Stimulated activated CD8-positive, alpha-beta memory T cell treated with anti-CD3 and anti-CD28 coated beads, Interleukin-7, amount 100 ng/mL, for 1 hour (primary cell): Measurements from ENCODE around the gene CRYBG3.

ENCODE experiments used
- DNase-seq, 2 donors: peaks; one replicate each; pipeline ENCODE4 v3.0.0-alpha.2; 2020; ENCODE audit warnings: low read depth in 2 of 2

CRYBG3 gene

DNA sequence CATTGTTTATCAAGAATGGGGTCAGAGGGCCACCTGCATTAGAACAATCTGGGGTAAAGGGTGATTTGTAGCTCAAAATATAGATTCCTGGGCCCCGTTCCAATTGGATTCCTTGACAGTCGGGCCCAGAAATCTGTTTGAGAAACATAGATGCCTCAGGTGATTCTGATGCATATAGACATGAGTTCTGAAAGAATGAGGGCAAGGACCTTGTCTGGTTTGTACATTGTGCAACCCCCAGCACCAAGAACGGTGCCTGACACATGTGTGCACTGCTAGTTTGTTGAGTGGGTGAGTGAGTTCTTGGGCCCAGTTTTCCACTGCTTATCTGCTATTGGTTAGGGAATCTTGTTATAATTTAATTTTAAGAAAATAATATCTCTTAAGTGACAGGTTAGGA is 16.6 kb downstream of the CRYBG3 start:
- no peak for DNase-seq

DNA sequence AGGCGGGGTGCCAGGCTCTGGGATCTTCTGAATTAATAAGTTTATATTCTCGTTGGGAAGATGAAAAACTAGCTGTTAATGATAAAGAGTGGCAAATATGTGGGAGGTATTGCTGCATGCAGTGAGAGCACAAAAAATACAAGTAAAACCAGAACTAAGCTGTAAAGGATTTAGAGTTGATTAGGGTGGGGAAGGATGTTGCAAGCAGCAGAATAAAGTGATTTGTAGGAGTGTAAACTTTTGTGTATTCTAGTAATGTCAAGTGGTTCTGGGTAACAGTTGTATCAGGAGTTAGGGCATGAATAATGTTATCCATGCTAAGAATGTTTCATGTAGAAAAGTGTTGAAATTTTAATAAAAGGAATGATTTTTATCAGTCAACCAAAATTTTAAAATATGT is 18.1 kb downstream of the CRYBG3 start:
- no peak for DNase-seq

DNA sequence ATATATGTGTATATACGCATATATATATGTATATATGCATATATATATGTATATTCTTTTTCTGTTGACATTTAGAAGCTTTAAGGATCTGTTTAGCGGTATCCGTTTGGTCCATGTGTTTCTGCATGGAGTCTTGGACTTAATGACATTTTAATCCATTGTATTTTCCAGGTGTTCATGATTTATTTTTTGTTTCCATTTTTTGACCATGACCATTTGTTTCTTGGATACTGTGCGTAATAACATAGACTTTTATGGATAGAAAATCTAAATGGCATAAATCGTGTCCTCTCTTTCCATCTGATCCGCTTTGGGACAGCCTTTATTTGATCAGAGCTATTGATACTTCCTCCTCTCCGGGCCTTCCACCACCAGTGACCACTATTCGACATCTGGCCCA is 19.5 kb downstream of the CRYBG3 start:
- DNase-seq = no peak

DNA sequence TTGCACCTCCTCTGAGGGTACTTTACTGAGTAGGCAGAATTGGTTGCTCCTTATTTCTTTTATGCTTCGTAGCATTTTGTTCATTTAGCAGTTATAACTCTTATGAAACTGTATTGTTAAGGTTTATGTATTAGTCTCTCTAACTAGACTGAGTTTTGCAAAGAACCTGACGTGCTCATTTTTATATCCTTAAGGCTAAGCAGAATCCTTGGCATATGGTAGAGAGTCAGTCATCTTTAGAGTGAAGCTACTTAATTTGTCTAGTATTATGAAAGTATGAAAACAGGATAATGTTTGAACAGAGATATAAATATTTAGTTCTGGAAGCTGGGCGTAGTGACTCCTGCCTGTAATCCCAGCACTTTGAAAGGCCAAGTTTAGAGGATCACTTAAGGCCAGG is 20.1 kb downstream of the CRYBG3 start:
- DNase-seq = no peak

DNA sequence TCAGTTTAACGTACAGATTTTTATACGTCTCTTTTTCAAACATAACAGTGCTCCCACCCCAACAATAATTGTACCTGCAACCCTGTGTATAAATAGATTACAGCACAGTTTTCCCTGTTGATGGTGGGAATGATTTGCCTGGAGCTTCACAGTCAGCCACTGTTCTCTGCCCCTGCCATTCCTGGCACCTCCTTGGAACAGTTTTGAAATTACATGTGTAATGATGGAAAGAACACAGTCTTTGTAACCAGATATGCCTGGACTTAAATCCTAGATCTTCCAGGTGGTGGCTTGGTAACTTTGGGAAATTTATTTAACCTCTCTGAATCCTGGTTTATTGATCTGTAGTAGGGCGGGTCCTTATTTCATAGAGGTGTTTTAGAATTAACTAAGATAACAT is 27.0 kb downstream of the CRYBG3 start:
- no peak for DNase-seq

DNA sequence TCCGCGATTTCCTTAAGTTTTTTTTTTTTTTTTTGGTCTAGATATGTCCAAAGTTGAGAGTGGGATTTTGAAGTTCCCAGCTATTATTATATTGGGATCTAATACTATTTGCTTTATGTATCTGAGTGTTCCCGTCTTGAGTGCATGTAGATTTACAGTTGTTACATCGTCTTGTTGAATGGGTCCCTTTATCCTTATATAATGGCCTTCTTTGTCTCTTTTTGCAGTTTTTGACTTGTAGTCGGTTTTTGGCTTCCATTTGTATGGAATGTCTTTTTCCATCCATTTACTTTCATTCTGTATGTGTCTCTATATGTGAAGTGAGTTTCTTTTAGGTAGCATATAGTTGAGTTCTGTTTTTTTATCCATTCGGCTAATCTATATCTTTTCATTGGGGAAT is 35.6 kb downstream of the CRYBG3 start:
- DNase-seq = no peak

DNA sequence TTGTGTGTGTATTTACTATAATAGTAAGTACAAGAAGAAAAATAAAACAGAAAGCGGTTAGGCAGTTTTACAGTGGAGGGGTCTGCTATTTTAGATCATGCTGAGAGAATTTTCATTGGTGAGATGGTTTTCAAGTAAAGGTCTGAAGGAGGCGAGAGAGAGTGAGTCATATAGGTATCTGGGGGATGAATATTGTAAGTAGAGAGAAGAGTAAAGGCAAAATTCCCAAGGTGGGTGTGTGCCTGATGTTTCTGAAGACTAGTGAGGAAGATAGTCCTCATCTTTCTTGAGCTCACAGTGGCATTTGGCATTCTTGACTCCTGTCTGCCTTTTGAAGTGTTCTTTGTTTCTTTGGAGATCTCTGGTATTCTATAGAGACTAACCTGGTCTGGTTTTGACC is 38.6 kb downstream of the CRYBG3 start:
- DNase-seq = no peak

DNA sequence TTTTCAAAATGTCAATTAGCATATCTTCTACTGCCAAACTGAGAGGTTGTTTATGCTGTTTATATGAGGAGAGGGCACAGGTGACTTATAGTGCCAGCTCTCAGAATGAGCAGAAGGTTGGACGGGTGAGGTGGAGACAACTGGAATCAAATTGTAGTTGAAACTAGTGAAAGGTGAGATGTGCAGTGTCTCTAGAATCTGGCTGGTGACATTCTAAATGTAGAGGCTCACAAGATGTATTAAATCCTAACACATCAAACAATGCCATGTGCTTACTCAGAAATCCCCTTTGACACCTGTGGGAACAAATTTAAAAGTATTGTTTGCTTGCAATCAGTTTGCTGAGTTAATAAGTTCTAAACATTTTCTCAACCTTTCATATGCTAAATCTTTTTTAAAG is 40.8 kb downstream of the CRYBG3 start:
- no peak for DNase-seq

DNA sequence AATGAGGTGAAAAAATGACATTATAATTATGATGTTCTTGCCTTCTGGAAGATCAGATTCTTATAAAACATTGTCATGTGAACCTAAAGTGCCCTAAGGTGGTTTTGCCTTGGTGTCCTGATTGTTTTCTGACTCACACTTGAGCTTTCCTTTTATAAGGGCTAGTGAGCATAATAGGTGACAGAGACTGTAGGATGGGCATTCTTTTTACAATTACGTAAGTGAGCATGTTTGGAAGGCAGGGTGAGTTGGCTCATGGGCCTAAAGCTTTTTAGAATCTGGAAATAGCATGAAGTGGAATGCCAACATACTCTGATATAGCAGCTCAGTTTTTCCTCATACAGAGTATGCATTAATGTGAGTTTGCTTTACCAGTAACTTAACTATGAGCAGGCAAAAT is 41.2 kb downstream of the CRYBG3 start:
- no peak for DNase-seq

DNA sequence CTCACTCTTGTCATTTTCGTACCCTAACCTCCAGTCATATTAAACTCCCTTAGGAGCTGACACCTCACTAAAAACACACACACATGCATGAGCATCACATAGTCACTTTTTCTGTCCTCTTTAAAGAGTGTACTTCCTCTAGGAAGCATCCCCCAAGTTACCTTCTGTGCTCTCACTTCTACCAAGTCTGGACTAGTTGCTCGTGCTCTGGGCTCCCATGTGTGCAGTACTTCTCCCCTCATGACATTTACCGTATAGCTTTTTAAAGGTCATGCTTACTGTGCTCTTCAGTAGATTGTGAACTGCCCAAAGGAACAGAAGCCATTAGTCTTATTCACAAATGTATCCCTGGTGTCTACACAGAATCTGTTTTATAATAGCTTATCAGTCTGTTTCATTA is 42.0 kb downstream of the CRYBG3 start:
- no peak for DNase-seq

DNA sequence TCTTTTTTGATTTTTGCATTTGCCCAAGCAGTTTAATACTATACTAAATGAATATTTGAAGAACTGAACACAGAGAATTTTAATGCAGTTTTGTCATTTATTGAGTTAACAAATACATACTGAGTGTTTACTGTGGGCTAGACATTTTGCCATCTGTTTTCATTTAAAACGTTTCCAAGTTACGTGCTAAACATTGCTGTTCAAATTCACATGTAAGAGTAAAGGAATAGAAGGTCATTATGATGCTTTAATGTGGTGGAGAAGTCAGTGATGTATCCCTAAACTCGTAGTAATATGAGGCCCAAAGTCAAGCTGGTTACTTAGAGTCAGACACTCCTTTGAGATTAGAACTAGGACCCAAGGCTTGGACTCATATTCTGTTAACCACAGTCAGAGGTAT is 49.4 kb downstream of the CRYBG3 start:
- DNase-seq = no peak

DNA sequence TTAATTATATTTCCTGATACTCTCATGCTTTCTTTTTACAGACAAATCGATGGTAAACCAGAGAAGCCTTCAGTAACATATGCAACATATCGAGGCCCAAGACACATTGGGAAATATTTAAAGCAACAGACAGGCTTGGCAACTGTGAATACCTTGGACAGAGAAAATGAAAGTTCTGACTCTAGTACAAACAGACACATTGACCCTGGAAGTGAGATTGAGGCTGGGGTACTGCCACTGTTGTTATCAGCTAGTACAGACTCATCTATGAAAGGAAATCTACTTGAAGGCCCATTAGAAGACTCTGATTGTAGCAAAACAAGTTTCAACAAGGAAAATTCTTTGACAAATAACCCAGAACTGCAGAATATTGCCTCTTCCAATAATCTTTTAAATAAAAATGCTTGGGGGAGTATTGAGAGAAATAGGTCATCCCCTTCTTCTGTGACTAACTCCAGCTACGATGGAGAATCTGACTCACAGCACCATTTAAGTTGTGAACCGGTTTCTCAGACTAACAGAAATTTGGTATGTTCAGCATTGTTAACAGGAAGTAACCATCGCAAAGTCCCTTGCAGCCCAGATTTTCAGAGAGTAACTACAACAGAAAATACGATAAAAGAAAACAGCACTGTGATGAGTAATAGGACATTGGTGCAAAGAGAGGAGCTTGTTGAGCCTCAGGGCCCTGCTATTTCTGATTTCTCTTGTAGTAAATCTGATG is 50.2 kb downstream of the CRYBG3 start:
- DNase-seq = no peak

DNA sequence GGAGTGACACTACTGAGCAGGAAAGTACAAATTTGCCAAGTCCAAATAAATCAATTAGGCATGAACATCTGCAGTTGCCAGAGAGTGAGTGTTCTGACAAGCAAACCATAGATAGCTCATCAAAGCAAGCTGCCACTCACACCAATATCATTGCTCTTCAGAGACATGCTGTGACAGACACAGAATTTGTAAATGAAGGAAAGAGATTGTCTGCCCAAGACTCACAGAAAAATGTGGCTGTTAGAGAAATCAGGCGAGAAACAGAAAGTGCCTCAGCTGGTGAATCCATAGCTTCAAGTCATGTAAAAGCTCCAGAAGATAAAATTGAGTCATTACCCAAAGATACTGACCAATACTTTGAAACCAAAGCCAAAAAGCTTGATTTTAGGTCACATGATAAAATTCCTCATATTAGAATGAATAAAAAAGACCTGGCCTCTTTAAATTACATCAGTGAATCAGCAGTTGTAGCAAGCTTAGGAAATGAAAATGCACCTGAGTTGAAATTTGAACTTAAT is 50.8 kb downstream of the CRYBG3 start:
- no peak for DNase-seq

DNA sequence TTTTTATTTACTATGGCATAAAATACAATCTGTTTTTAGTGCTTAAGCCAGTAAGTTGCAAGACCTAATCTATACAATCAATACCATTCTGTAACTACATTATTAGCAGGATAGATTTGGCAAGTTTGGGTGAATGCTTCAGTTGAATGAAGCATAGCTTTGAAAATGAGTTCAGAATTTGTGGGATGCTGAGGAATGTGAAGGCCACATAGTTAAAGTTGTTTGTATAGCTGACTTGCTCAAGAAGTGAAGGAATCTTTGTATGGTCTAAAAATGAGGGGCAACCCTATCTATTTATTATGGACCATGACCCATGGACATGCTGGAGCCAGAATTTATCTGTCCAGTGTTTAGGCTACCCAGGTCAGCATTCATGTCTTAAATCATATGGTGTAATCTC is 58.5 kb downstream of the CRYBG3 start:
- no peak for DNase-seq

DNA sequence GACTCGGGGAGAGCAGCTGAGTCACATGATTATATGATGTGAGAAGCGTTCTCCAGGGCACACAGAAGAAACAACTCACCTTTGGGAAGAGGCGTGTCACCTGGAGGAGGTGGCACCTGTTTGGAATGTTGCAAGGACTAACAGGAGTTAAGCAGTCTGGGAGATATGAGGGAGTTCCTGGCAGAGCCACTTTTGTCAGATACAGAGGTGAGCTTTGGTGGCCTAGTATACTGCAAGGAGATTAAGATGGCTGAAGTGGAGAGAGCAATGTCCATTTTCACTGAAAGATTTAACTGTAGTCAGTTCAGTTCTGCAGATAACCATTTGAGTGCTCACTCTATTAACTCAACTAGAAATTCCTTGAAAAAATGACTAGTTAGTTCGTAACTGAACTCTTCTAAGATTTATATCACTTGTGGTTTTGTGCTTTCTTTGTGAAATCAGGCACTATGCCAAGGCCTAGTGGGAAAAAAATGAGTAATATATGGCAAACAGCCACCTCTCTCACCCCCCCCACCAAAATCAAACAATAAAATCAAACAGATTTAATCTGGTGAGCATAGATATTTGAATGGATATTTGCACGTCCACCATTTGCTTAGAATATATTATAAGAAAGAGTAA is 61.3 kb downstream of the CRYBG3 start:
- no peak for DNase-seq

DNA sequence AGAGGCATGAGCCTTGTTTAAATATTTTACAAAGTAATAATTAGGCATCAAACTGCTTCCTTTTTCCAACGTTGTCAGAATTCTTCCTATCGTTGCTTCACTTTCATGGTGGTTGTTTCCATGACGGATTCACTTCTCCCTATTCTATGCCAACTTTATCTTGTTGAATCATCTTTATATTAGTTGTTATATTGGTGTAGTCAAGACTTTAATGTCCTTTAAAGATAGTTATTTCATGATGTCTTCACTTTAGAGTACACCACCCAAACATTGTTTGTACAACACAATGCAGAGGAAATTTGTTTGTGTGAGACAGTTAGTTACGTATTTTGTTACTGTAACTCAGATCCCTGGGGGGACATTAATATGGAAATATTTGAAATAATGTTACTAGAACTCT is 61.9 kb downstream of the CRYBG3 start:
- DNase-seq = no peak

DNA sequence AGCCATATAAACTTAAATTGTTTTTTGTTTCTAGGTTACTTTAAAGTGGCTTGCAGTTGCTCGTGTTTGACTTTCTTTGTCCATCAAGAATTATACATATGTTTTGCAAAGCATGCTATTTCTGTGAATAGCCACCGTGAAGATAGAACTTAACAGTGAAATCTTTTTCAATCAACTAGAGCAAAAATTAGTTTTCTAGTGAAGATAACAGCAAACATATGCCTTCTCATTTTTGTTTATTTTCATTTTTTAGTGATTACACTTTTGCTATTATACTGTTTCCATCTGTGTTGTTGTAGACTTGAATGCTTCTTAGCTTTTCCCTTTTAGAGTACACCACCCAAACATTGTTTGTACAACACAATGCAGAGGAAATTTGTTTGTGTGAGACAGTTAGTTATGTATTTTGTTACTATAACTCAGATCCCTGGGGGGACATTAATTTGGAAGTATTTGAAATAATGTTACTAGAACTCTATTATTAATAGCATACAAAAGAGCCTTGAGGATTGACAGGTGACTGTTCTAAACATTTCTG is 62.8 kb downstream of the CRYBG3 start:
- DNase-seq = no peak

DNA sequence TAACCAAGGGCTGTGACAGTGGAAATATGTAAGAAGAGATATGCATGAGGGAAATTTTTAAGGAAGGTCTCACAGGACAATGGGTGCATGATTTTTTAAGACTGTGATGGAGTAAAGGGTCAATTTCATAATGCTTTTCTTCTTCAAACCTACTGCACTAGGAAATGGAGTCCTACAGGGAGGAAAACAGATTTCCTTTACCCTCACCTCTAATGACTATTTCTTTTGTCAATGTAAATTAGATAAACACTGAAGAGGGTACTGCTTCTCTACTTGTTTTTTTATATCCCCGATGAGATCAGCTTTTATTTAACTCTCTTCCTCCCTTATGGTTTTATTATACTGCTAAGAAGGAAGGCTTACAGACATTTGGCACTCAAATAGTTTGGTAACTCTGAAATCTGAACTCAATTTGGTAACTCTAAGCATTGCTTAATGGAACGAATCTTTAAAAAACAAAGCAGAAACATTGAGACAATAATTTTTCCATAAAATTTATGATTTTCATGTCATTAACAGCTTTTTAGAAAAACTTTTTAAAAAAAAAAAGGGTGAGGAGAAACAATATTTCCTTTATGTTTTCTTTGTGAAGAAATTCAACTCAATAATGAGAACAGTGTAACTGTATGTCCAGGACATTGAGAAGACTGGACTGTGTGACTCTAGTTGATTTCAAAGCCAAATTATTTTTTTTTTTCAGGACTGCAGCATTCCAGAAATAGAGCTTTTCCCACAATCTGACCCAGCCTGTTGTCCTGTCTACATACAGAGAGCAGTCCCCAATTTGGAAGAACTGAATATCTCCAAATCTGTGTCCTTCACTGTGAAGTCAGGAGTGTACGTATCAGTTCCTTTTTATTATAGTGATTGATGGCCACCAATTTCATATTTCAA is 64.4 kb downstream of the CRYBG3 start:
- no peak for DNase-seq

DNA sequence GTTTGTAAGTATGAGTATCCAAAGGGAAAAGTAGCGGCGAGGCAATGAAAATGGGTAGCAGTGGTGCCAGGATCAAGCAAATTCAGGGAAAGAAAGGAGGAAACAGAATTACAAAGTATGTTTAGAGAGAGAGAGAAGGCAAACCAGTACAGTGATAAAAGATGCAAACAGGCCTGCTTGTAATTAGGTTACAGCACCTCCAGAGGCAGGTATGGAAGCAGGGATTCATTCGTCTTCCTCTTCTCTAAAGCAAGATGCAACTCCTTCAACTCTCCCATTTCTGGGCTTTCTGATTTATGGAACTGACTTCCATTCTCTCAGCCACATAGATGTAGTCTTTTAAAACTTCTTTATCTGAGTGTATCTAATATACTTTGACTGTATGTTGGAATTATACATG is 68.0 kb downstream of the CRYBG3 start:
- DNase-seq = no peak

DNA sequence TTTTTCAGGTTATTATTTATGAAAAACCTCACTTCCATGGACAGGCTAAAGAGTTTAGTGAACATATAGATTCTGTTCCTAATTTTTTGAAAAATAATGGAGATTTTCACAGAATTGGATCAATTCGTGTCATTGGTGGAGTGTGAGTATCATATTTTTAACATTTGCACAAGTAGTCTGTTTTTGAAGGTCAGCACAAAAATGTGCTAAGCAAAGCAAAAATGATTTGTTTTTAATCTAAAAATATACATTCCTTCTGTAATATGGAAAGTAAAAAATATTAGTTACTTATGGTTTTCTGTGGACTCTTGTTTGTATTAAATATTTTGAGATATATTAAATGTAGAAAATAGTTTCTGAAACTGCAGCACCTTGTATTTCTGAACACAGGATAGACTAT is 71.0 kb downstream of the CRYBG3 start:
- no peak for DNase-seq

DNA sequence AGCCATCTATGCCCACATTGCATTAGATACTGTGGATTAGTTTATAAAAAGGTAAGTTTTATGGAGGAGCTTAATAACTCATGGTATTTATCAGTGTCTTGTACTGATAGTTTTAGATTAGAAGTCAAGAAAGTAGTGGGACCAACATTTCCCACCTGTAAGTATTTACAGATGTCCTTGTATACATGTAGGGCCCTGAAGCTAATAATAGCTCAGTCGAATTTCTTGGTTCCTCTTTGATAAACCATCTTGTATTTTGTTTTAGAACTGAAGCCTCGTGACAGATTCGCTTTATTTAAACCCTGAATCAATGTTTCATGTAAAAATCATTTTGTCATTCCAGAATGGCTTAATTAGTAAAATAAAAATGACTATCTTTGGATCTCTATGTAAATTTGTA is 73.4 kb downstream of the CRYBG3 start:
- no peak for DNase-seq

DNA sequence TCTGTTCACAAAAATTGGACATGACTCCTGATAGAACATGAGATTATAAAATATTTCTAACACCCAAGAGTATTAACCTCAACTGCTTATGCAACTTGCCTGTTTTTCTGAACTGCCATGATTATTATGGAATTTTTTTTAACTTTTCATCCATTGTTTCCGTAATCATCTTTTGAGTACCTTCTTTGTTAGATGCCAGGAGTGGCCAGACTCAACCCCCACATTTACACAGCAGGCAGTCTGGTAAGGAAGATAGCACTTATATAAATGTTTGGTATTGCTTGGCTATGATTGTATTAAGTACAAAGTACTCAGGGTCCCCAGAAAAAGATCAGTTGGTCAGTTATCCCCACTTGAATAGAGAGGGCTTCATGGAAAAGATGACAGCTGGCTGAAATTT is 74.3 kb downstream of the CRYBG3 start:
- no peak for DNase-seq
